Stimulated activated CD8-positive, alpha-beta memory T cell treated with anti-CD3 and anti-CD28 coated beads, Interleukin-12 subunit alpha, Interleukin-12 subunit beta, amount 100 ng/mL, for 24 hours (primary cell): ENCODE measurements around the gene E2F4.

Source experiments
- DNase-seq: peaks from one replicate; pipeline ENCODE4 v3.0.0-alpha.2; 2020; ENCODE audit errors: extremely low read depth

The E2F4 gene

GRCh38 chr16:67157892-67158635 lies 33.9 kb upstream of the E2F4 start:
- DNase-seq: no peak

DNA sequence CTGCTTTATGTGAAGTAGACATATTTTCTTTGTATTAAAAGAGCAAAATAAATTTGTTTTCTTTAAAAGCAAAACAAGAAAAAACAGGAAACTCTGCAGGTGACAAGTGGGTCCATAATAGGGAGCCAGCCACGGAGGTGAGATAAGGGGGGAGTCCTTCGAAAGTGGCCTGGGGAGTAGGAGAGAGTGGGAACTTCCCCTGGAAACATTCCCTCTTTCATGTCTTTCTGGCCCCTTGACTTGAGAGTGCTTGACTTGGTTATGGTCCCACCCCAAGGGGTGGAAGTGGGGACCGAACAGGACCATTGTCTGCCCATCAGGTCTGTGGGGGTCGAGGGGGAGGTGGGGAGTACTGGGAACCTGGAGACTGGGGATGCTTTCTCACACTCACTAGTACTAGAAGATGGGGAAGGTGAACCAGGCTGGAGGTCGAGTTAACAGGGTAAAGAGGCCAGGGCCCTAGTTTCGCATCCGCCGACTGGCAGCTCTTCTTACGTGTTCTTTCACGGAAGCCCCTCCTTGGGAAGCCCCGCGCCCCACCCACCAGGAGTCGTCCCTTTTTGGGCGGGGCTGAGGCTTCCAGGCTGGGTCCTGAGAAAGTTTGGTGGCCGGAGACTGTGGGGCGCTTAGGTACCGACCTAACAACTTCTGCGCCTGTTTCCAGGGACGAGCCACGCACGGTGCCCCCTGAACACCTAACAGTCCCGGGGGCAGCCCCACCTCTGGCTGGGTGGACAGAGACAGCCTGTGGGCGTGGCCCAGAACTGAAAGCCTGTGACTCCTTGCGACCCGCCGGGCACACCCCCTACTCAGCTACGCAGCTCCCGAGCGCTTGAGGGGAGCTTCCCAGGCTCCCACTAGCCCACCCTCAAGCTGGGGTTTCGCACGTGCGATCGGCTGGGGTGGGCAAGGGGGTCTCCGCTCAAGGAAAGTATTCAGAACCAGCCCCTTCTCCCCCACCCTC lies 33.0 kb upstream of the E2F4 start:
- peak; percentile 43 for DNase-seq

- no peak for DNase-seq
Measured at GRCh38 chr16:67161595-67162058, 30.3 kb upstream of the E2F4 start.

- DNase-seq: no peak
Measured at GRCh38 chr16:67162506-67163163, 29.3 kb upstream of the E2F4 start.

DNA sequence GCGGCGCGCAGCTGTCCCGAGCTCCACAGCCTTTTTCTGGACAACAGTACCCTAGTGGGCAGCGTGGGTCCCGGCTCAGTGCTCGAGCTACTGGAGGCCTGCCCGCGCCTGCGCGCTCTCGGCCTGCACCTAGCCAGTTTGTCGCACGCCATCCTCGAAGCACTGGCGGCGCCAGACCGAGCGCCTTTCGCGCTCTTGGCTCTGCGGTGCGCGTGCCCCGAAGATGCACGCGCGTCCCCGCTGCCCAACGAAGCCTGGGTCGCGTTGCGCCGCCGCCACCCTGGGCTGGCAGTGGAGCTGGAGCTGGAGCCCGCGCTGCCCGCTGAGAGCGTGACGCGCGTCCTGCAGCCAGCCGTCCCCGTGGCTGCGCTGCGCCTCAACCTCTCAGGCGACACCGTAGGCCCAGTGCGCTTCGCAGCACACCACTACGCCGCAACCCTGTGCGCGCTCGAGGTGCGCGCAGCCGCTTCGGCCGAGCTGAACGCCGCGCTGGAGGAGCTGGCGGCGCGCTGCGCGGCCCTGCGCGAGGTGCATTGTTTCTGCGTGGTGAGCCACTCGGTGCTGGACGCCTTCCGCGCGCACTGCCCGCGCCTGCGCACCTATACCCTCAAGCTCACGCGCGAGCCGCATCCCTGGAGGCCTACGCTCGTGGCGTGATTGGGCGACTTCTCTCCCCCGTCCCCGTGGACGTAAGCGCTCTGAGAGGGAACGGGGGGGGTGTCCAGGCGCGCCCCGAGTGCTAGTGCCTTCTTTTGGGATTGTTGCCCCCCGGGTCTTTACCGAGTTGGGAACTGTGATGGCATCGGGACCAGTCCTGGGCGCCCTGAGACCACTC lies 28.6 kb upstream of the E2F4 start:
- no peak for DNase-seq

- DNase-seq: no peak
Measured at GRCh38 chr16:67163999-67164558, 27.9 kb upstream of the E2F4 start.

DNA sequence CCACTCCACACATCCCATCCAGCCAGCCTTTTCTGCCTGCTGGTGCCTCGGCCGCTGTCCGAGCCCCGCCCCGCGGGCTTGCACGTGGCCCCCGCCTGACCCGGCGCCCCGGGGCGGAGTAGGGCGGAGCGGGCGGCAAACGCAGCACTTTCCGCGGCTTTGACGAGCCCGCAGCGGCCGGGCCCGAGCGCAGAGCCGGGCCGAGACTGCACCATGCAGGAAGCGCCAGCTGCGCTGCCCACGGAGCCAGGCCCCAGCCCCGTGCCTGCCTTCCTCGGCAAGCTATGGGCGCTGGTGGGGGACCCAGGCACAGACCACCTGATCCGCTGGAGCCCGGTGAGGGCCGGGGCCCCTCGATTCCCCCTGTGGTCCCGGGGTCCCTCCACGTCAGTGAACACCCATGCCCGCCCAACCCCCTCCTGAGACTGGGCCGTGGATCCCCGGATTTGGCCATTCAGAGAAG lies 27.3 kb upstream of the E2F4 start, which contains the start of gene HSF4:
Gene HSF4 (plus strand): TSS at position 147 of the 463 bp plus-strand sequence. CDS start 67 bp downstream, at position 214.
- DNase-seq: no peak

GRCh38 chr16:67165121-67166078 lies 26.6 kb upstream of the E2F4 start:
- DNase-seq: no peak

- DNase-seq: no peak
Measured at GRCh38 chr16:67166110-67166547, 25.8 kb upstream of the E2F4 start.

- DNase-seq: no peak
Measured at GRCh38 chr16:67166598-67167168, 25.3 kb upstream of the E2F4 start.

- DNase-seq: no peak
Measured at GRCh38 chr16:67167588-67167987, 24.4 kb upstream of the E2F4 start.

DNA sequence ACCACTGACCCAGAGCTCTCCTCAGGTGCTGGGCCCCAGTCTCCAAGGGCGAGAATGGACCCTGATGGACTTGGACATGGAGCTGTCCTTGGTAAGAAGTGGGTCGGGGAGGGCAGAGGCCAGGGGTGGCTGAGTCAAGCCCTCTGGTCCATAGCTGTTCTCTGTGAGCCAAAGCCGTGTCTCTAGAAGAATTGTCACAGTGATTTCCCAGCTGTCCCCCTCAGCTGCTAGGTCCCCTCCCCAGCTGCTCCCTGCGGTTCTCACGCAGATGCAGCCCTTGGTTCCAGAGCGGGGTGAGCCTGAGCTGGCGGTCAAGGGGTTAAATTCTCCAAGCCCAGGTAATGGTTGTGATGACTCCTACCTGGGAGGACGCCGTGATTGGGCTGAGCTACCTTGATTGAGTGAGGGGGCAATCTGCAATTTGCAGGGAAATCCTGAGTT lies 22.9 kb upstream of the E2F4 start:
- no peak for DNase-seq

DNA sequence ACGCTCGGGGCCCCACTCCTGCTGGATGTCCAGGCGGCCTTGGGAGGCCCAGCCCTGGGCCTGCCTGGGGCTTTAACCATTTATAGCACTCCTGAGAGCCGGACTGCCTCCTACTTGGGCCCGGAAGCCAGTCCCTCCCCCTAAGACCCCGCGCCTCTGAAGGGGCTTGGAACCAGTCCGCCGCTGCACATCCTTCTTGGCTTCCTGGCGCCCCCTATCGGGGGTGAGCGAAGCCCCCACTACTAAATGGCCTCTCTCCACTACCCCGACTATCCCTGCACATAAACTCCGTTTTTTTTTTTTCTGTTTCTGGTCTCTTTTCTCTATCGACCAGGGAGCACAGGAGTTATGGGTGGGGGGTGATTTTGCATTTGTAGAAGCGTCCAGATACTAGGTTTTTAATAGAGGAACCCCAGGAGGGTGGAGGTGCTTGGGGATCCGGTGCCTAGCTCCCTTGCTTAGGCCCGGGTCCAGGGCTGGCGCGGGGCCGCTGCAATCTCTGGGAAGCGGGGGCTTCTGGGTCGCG lies 22.2 kb upstream of the E2F4 start:
- no peak for DNase-seq

GRCh38 chr16:67170168-67170948 lies 21.6 kb upstream of the E2F4 start, which contains the start of gene NOL3:
TSS of gene NOL3 (plus strand) at chr16:67170538.
- no peak for DNase-seq

DNA sequence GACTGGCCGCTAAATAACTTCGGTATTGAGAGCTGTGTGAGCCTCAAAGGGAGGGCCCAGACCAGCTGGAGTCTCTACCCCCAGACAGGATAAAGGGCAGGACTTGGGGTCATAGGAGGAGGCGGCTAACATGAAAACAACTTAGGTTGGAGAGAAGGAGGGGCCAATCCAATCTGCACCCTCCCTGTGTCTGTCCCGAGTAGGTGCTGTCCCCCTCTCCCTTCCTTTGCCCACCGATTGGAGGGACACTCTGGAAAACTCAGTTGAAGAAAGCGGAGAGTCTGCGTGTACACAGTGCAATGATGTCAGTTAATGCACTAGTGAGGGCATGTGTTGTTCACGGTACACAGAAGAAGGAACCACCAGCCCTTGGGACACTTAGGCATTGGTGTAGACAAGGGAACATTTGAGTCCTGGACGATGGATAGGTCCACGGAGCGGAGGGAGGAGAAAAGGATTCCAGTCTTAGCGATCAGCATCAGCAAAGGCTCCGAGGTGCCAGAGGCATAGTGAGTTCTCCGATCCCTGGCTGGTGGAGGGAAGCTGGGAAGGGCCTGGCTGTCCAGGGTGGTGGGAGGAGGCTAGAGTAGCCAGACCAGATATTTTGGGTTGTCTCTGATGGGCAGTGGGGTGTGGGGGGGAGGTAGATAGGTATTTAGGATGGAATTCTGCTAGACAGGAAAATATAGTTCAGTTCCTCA lies 20.9 kb upstream of the E2F4 start:
- DNase-seq: no peak

- DNase-seq: no peak
Measured at GRCh38 chr16:67173323-67173722, 18.6 kb upstream of the E2F4 start.
